ENCODE results near the gene SDC4.

The SDC4 gene

DNA sequence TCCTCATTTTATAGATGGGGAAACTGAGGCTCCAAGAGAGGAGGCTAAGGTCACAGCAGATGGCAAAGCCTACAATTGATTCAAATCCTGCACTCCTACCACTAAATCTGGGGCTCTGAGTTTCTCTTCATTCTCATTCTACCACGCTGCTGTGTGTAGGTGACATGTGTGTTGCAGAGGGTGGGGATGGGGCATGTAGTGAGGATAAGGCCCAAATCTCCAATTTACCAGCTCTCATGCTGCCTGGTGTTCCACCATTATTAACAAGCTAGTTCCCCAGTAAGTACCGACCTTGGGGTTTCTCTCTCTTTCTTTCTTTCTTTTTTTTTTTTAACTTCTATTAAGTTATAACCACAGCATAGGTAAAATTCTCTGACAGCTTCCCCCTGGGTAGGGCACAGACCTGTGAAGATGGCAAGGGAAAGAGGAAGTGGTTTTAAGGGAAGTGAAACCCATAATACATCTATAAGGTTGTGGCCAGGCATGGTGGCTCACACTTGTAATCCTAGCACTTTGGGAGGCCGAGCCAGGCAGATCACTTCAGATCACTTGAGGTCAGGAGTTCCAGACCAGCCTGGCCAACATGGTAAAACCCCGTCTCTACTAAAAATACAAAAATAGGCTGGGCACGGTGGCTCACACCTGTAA is 27.2 kb downstream of the SDC4 start:
- Histone ChIP-seq H3K36me3 (ENCODE audit: control insufficient read depth in 5 of 5, insufficient read depth in 5 of 5, low read length in 5 of 5) (peaks cover 0 to 11% (median 7%) of the 10 kb centered on the region in 5 donors), H3K27ac (ENCODE audit: low read depth, low read length) (no peak overlapping the region), H3K4me3 (ENCODE audit: low read depth in 1 of 5, low read length in 5 of 5) (no peak overlapping the region), H3K4me1 (ENCODE audit: control insufficient read depth in 5 of 5, insufficient read depth in 5 of 5, low read length in 5 of 5) (no peaks in the 10 kb centered on the region), H3K9ac (ENCODE audit: low read length in 5 of 5) (no peak overlapping the region), H3K9me3 (ENCODE audit: control insufficient read depth in 5 of 5, low read length in 5 of 5) (no peaks in the 10 kb centered on the region), H3K27me3 (ENCODE audit: control insufficient read depth in 5 of 5, insufficient read depth in 4 of 5, low read length in 5 of 5) (peaks cover 12 to 19% (median 15%) of the 10 kb centered on the region in 5 donors)

DNA sequence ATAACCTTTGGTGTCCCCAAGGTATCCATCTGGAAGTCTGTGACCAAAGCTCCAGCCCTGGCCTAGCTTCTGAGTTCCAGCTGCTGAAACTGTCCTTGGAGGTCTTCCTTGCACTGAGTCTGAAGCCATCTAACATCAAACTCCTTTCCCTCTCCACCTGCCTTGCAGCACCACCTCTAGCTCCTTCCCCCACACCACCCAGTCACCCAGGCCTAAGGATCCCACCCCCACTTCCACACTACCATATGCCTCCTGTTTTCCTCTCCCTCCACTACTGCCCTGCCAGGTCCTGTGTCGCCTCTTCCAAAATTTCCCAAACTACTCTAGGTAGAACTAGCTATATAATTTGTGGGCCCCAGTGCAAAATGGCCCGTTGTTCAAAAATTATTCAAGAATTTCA is 29.3 kb downstream of the SDC4 start:
- H3K9ac ChIP-seq (ENCODE audit: low read length in 5 of 5), result no peak overlapping the region
- no peaks in the 10 kb centered on the region for H3K9me3 ChIP-seq (ENCODE audit: control insufficient read depth in 5 of 5, low read length in 5 of 5)
- H3K36me3 ChIP-seq (ENCODE audit: control insufficient read depth in 5 of 5, insufficient read depth in 5 of 5, low read length in 5 of 5), result no peaks in the 10 kb centered on the region
- H3K27ac ChIP-seq (ENCODE audit: low read depth, low read length), result no peak overlapping the region
- H3K27me3 ChIP-seq (ENCODE audit: control insufficient read depth in 5 of 5, insufficient read depth in 4 of 5, low read length in 5 of 5), result peaks cover 19 to 25% (median 22%) of the 10 kb centered on the region in 5 donors
- no peak overlapping the region for H3K4me3 ChIP-seq (ENCODE audit: low read depth in 1 of 5, low read length in 5 of 5)
- H3K4me1 ChIP-seq (ENCODE audit: control insufficient read depth in 5 of 5, insufficient read depth in 5 of 5, low read length in 5 of 5), result no peaks in the 10 kb centered on the region

DNA sequence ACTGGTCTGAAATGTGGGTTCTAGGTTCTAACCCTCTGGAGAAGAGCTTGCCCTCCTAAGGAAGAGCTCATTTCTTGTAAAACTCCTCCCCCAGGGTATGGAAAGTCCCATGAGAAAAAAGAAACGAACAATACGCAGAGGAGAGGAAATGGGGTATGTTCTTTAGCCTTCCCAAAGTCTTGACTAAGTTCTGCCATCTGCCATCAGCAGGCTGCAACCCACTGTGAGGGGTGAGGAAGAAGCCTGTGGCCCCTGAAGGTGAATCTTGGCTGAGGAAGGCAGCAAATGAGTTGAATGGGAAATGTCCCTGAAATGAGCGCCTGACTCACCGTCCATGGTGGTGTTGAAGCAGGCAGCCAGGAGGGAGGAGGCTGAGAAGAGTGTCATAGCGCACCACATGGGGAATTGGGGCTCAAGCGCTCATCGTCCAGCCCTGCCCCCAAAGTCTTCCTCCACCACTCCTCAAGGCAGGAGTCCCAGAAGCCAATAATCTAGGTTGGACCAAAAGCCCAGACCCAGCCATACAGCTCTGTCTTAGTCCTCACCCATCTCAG is 29.8 kb downstream of the SDC4 start:
- Histone ChIP-seq H3K9me3 (ENCODE audit: control insufficient read depth in 5 of 5, low read length in 5 of 5) (no peaks in the 10 kb centered on the region), H3K9ac (ENCODE audit: low read length in 5 of 5) (no peak overlapping the region), H3K27ac (ENCODE audit: low read depth, low read length) (no peak overlapping the region), H3K36me3 (ENCODE audit: control insufficient read depth in 5 of 5, insufficient read depth in 5 of 5, low read length in 5 of 5) (no peaks in the 10 kb centered on the region), H3K27me3 (ENCODE audit: control insufficient read depth in 5 of 5, insufficient read depth in 4 of 5, low read length in 5 of 5) (peaks cover 23 to 30% (median 24%) of the 10 kb centered on the region in 5 donors), H3K4me1 (ENCODE audit: control insufficient read depth in 5 of 5, insufficient read depth in 5 of 5, low read length in 5 of 5) (no peaks in the 10 kb centered on the region), H3K4me3 (ENCODE audit: low read depth in 1 of 5, low read length in 5 of 5) (no peak overlapping the region)

DNA sequence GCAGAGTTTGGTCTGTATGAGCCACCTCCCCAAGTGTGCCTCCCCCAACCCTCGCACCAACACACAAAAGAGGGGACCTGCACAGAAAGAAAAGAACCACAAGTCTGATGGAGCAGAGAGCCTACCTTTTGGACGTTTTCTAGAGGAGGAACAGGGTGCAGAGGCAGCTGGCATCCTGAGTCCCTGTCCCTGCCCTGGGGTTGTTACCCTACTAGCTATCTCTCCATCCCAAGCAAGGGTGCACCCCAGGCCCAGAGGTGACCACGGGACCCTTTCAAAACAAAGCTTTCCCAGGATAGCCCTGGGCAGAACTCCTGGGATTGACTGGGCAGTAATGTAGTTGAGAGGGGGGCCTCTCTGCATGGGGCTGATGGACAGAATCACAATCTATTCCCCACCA is 30.4 kb downstream of the SDC4 start:
- H3K9ac ChIP-seq (ENCODE audit: low read length in 5 of 5), result no peak overlapping the region
- no peak overlapping the region for H3K4me3 ChIP-seq (ENCODE audit: low read depth in 1 of 5, low read length in 5 of 5)
- H3K9me3 ChIP-seq (ENCODE audit: control insufficient read depth in 5 of 5, low read length in 5 of 5), result no peaks in the 10 kb centered on the region
- H3K36me3 ChIP-seq (ENCODE audit: control insufficient read depth in 5 of 5, insufficient read depth in 5 of 5, low read length in 5 of 5), result no peaks in the 10 kb centered on the region
- no peak overlapping the region for H3K27ac ChIP-seq (ENCODE audit: low read depth, low read length)
- no peaks in the 10 kb centered on the region for H3K4me1 ChIP-seq (ENCODE audit: control insufficient read depth in 5 of 5, insufficient read depth in 5 of 5, low read length in 5 of 5)
- H3K27me3 ChIP-seq (ENCODE audit: control insufficient read depth in 5 of 5, insufficient read depth in 4 of 5, low read length in 5 of 5), result peaks cover 27 to 35% (median 30%) of the 10 kb centered on the region in 5 donors

DNA sequence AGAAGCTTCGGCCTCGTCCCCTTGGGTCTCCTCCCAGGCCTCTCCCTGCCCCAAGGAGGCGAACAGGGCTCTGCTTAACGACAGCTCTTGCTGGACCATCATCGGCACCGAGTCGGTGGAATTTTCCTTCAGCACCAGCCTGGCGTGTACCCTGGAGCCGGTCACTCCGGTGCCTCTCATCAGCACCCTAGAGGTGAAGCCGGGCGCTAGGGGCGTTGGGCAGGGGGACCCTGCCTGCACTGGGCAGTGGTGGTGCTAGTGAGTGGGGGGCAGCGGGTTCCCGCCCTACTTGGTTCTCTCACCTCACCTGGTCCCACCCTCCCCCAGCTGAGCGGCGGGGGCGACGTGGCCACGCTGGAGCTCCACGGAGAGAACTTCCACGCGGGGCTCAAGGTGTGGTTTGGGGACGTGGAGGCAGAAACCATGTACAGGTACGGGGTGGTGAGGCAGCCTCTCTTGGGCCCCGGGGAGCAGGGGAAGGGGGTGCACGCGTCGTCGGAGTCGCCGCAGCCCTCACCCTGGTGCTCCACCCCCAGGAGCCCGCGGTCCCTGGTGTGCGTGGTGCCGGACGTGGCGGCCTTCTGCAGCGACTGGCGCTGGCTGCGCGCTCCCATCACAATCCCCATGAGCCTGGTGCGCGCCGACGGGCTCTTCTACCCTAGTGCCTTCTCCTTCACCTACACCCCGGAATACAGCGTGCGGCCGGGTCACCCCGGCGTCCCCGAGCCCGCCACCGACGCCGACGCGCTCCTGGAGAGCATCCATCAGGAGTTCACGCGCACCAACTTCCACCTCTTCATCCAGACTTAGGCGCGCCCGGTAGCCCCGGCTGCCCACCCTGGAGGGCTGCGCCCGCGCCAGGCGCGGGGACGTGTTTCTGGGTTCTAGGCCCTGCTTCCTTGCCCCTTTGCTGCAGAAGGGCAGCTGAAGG is 31.8 kb downstream of the SDC4 start:
- peaks cover 0 to 4% (median 0%) of the 10 kb centered on the region in 5 donors for H3K4me1 ChIP-seq (ENCODE audit: control insufficient read depth in 5 of 5, insufficient read depth in 5 of 5, low read length in 5 of 5)
- H3K27ac ChIP-seq (ENCODE audit: low read depth, low read length), result no peak overlapping the region
- H3K27me3 ChIP-seq (ENCODE audit: control insufficient read depth in 5 of 5, insufficient read depth in 4 of 5, low read length in 5 of 5), result peaks cover 35 to 44% (median 40%) of the 10 kb centered on the region in 5 donors
- no peak overlapping the region for H3K9ac ChIP-seq (ENCODE audit: low read length in 5 of 5)
- H3K9me3 ChIP-seq (ENCODE audit: control insufficient read depth in 5 of 5, low read length in 5 of 5), result no peaks in the 10 kb centered on the region
- H3K36me3 ChIP-seq (ENCODE audit: control insufficient read depth in 5 of 5, insufficient read depth in 5 of 5, low read length in 5 of 5), result no peaks in the 10 kb centered on the region
- no peak overlapping the region for H3K4me3 ChIP-seq (ENCODE audit: low read depth in 1 of 5, low read length in 5 of 5)

DNA sequence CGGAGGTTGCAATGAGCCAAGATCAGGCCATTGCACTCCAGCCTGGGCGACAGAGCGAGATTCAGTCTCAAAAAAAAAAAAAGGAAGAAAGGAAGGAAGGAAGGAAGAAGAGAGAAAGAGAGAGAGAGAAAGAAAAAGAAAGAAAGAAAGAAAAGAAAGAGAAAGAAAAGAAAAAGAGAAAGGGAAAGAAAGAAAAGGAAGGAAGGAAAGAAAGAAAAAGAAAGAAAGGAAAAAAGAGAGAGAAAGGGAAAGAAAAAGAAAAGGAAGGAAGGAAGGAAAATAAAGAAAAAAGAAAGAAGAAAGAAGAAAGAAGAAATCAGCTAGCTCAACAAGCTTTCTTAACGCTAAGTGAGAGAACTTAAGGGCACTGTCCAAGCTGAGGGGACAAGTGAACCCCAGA is 32.6 kb downstream of the SDC4 start:
- H3K27ac ChIP-seq (ENCODE audit: low read depth, low read length), result no peak overlapping the region
- H3K27me3 ChIP-seq (ENCODE audit: control insufficient read depth in 5 of 5, insufficient read depth in 4 of 5, low read length in 5 of 5), result peaks cover 39 to 49% (median 40%) of the 10 kb centered on the region in 5 donors

DNA sequence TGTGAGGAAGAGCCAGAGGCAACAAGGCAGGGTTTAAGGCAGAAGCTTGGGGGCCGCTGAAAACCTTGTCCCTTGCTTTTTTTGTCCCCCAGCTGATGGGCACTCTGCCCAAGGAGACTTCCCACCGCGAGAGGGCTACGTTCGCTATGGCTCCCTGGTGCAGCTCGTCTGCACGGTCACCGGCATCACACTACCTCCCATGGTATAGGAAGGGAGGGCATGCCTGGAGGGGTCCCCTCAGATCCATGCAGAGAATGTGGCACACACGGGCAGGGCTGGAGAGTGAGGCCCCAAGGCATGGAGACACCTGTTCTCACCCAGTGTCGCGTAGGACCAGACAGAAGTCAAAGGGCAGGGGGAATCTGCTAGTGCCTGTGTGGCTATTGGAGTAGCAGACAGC is 34.3 kb downstream of the SDC4 start:
- H3K9me3 ChIP-seq (ENCODE audit: control insufficient read depth in 5 of 5, low read length in 5 of 5), result no peaks in the 10 kb centered on the region
- peaks cover 0 to 5% (median 0%) of the 10 kb centered on the region in 5 donors for H3K4me1 ChIP-seq (ENCODE audit: control insufficient read depth in 5 of 5, insufficient read depth in 5 of 5, low read length in 5 of 5)
- no peaks in the 10 kb centered on the region for H3K36me3 ChIP-seq (ENCODE audit: control insufficient read depth in 5 of 5, insufficient read depth in 5 of 5, low read length in 5 of 5)
- no peak overlapping the region for H3K4me3 ChIP-seq (ENCODE audit: low read depth in 1 of 5, low read length in 5 of 5)
- H3K27me3 ChIP-seq (ENCODE audit: control insufficient read depth in 5 of 5, insufficient read depth in 4 of 5, low read length in 5 of 5), result peaks cover 39 to 53% (median 43%) of the 10 kb centered on the region in 5 donors
- no peak overlapping the region for H3K27ac ChIP-seq (ENCODE audit: low read depth, low read length)
- no peak overlapping the region for H3K9ac ChIP-seq (ENCODE audit: low read length in 5 of 5)

More for the DNA sequence above, 32.6 kb downstream of the SDC4 start:
- Histone ChIP-seq H3K4me1 (ENCODE audit: control insufficient read depth in 5 of 5, insufficient read depth in 5 of 5, low read length in 5 of 5) (peaks cover 0 to 5% (median 0%) of the 10 kb centered on the region in 5 donors), H3K4me3 (ENCODE audit: low read depth in 1 of 5, low read length in 5 of 5) (no peak overlapping the region), H3K9me3 (ENCODE audit: control insufficient read depth in 5 of 5, low read length in 5 of 5) (no peaks in the 10 kb centered on the region), H3K9ac (ENCODE audit: low read length in 5 of 5) (no peak overlapping the region), H3K36me3 (ENCODE audit: control insufficient read depth in 5 of 5, insufficient read depth in 5 of 5, low read length in 5 of 5) (no peaks in the 10 kb centered on the region)

DNA sequence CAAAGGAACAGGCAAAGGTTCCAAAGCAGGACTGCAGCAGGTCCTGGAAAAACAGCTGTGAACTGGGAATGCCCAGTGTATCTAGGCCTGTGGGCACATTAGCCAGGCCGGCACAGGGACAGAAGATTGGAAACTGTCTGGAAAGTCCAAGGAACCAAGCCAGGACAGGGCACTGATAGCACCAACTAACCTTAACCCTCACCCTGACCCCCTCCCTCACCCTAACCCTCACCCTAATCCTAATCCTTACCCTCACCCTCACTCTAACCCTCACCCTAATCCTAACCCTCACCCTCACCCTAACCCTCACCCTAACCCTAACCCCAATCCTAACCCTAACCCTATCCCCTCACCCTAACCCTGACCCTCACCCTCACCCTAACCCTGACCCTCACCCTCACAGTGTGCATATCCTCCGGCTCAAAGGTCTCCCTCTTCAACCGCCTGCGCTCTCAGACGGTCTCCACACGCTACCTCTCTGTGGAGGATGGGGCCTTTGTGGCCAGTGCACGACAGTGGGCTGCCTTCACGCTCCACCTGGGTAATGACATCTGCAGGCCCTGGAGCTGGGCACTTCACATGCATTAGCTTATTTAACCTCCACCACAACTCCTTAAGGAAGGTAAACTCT is 35.0 kb downstream of the SDC4 start:
- Histone ChIP-seq H3K9me3 (ENCODE audit: control insufficient read depth in 5 of 5, low read length in 5 of 5) (no peaks in the 10 kb centered on the region), H3K4me1 (ENCODE audit: control insufficient read depth in 5 of 5, insufficient read depth in 5 of 5, low read length in 5 of 5) (peaks cover 0 to 9% (median 2%) of the 10 kb centered on the region in 5 donors), H3K9ac (ENCODE audit: low read length in 5 of 5) (no peak overlapping the region), H3K27me3 (ENCODE audit: control insufficient read depth in 5 of 5, insufficient read depth in 4 of 5, low read length in 5 of 5) (peaks cover 39 to 54% (median 47%) of the 10 kb centered on the region in 5 donors), H3K27ac (ENCODE audit: low read depth, low read length) (no peak overlapping the region), H3K4me3 (ENCODE audit: low read depth in 1 of 5, low read length in 5 of 5) (no peak overlapping the region), H3K36me3 (ENCODE audit: control insufficient read depth in 5 of 5, insufficient read depth in 5 of 5, low read length in 5 of 5) (no peaks in the 10 kb centered on the region)

DNA sequence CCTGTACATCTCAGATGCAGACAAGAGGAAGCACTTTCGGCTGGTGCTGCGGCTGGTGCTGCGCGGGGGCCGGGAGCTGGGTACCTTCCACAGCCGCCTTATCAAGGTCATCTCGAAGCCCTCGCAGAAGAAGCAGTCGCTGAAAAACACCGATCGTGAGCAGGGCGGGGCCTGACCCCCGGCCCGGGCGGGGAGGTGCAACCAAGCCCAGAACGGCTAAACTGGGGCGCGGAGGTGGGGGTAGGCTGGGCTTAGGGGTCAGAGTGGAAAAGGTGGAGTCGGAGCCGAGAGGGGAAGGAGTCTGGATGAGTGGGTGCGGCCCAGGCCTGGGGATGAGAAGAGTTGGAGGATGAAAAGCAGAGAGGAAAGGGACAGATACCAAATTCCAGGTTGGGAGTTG is 36.0 kb downstream of the SDC4 start:
- H3K27me3 ChIP-seq (ENCODE audit: control insufficient read depth in 5 of 5, insufficient read depth in 4 of 5, low read length in 5 of 5), result peaks cover 39 to 56% (median 49%) of the 10 kb centered on the region in 5 donors

More for the DNA sequence above, 36.0 kb downstream of the SDC4 start:
- no peak overlapping the region for H3K4me3 ChIP-seq (ENCODE audit: low read depth in 1 of 5, low read length in 5 of 5)
- no peak overlapping the region for H3K9ac ChIP-seq (ENCODE audit: low read length in 5 of 5)
- H3K9me3 ChIP-seq (ENCODE audit: control insufficient read depth in 5 of 5, low read length in 5 of 5), result no peaks in the 10 kb centered on the region
- H3K36me3 ChIP-seq (ENCODE audit: control insufficient read depth in 5 of 5, insufficient read depth in 5 of 5, low read length in 5 of 5), result no peaks in the 10 kb centered on the region
- no peak overlapping the region for H3K27ac ChIP-seq (ENCODE audit: low read depth, low read length)
- peaks cover 0 to 9% (median 5%) of the 10 kb centered on the region in 5 donors for H3K4me1 ChIP-seq (ENCODE audit: control insufficient read depth in 5 of 5, insufficient read depth in 5 of 5, low read length in 5 of 5)
